H1 (cell line): ENCODE measurements around the gene EIF4A2. TPM values are rescaled to one million over a fixed set of nuclear protein-coding genes. Genes with fewer than 3 reads are reported as not detected.

Experiments
- CTCF ChIA-PET: fragments of 300-600 bp; sonication (Branson Sonifier 250); formaldehyde crosslinking; loops from one replicate; lab custom pipeline; 2021; ENCODE audit not compliant: partially characterized antibody; lab: Charles Lee
- POLR2A ChIA-PET: fragments of 300-600 bp; sonication (Branson Sonifier 250); formaldehyde crosslinking; loops from one replicate; lab custom pipeline; 2021; ENCODE audit warnings: inconsistent platforms; ENCODE audit not compliant: partially characterized antibody; lab: Charles Lee
- DNase-seq, 2 experiments: peaks; one replicate each; pipeline versions ENCODE4 v3.0.0 to v3.0.0-alpha.2; 2010 to 2022; ENCODE audit warnings: low spot score in 2 of 2, low read depth in 1 of 2, mixed read lengths in 1 of 2
- FAIRE-seq: peaks from 2 replicates; lab custom pipeline; 2011; peaks lifted over from hg19 to GRCh38; lab: Jason Lieb, UNC
- H2AFZ ChIP-seq: 2 replicates; pipeline ENCODE4 v1.8.1; 2012; ENCODE audit warnings: low read length, inconsistent platforms
- H2AK5ac ChIP-seq: 2 replicates; pipeline ENCODE4 v1.6.1; 2013; ENCODE audit warnings: low read depth, low read length
- H2BK120ac ChIP-seq: replicated peaks from 2 replicates; pipeline ENCODE3; 2013; ENCODE audit warnings: low read depth, low read length, inconsistent platforms
- H2BK12ac ChIP-seq: 2 replicates; pipeline ENCODE4 v1.6.1; 2013; ENCODE audit warnings: low read depth, low read length
- H2BK15ac ChIP-seq: 2 replicates; pipeline ENCODE4 v1.6.1; 2013; ENCODE audit warnings: low read length
- H2BK20ac ChIP-seq: 2 replicates; pipeline ENCODE4 v1.6.1; 2013; ENCODE audit warnings: low read length
- H2BK5ac ChIP-seq: 2 replicates; pipeline ENCODE4 v1.6.1; 2013; ENCODE audit warnings: low read depth, low read length
- H3K14ac ChIP-seq: 2 replicates; pipeline ENCODE4 v1.6.1; 2013; ENCODE audit warnings: inconsistent platforms; ENCODE audit not compliant: insufficient read length
- H3K18ac ChIP-seq: 2 replicates; pipeline ENCODE4 v1.6.1; 2013; ENCODE audit warnings: low read length; ENCODE audit errors: extremely low read depth
- H3K23ac ChIP-seq: 2 replicates; pipeline ENCODE4 v1.6.1; 2013; ENCODE audit warnings: inconsistent platforms; ENCODE audit not compliant: insufficient read length
- H3K23me2 ChIP-seq: 2 replicates; pipeline ENCODE4 v1.6.1; 2013; ENCODE audit warnings: low read depth, low read length
- H3K27ac ChIP-seq: 2 replicates; pipeline ENCODE4 v1.6.1; 2011; ENCODE audit warnings: low read depth, low read length, inconsistent platforms
- H3K27me3 ChIP-seq, 4 experiments: replicated peaks in 1 of 4; 1 replicate in 1 of 4; 2 replicates in 3 of 4; pipeline versions ENCODE4 v1.6.1 to v1.8.1; 2011 to 2013; ENCODE audit warnings: low read length in 3 of 4, mild to moderate bottlenecking in 3 of 4, inconsistent platforms in 2 of 4, mixed read lengths in 2 of 4, moderate library complexity in 1 of 4; ENCODE audit not compliant: control insufficient read depth in 3 of 4, insufficient read depth in 3 of 4; ENCODE audit errors: extremely low read depth in 1 of 4
- H3K36me3 ChIP-seq, 4 experiments: 2 replicates each; pipeline versions ENCODE4 v1.6.1 to v1.8.1; 2011 to 2013; ENCODE audit warnings: mild to moderate bottlenecking in 4 of 4, low read length in 3 of 4, moderate library complexity in 2 of 4, control low read depth in 1 of 4, inconsistent platforms in 1 of 4; ENCODE audit not compliant: insufficient read depth in 4 of 4, control insufficient read depth in 2 of 4
- H3K4ac ChIP-seq: replicated peaks from 2 replicates; pipeline ENCODE3; 2013; ENCODE audit warnings: low read length, low read depth, mixed read lengths, inconsistent platforms; ENCODE audit not compliant: insufficient read length
- H3K4me1 ChIP-seq, 4 experiments: replicated peaks in 1 of 4; 1 replicate in 1 of 4; 2 replicates in 3 of 4; pipeline versions ENCODE4 v1.6.1 to v1.8.1; 2011 to 2013; ENCODE audit warnings: low read length in 3 of 4, inconsistent platforms in 2 of 4, mixed read lengths in 1 of 4; ENCODE audit not compliant: insufficient read depth in 4 of 4, control insufficient read depth in 3 of 4
- H3K4me2 ChIP-seq, 2 experiments: 2 replicates each; pipeline versions ENCODE4 v1.6.1 to v1.8.1; 2011 to 2013; ENCODE audit warnings: low read depth in 2 of 2, low read length in 2 of 2, control low read depth in 1 of 2, inconsistent platforms in 1 of 2, mild to moderate bottlenecking in 1 of 2; ENCODE audit not compliant: insufficient read depth in 1 of 2
- H3K4me3 ChIP-seq, 4 experiments: fragments of 200-600, 300-600 bp in 1 of 4; sonication (generic), shearing (Covaris generic), sonication (Bioruptor Twin) in 1 of 4; 2 replicates each; pipeline versions ENCODE4 v1.5.1 to v1.8.1; 2011 to 2016; ENCODE audit warnings: low read length in 4 of 4, low read depth in 3 of 4, control low read depth in 2 of 4, inconsistent platforms in 2 of 4, mild to moderate bottlenecking in 2 of 4, mixed read lengths in 1 of 4, moderate library complexity in 1 of 4; ENCODE audit not compliant: insufficient read depth in 2 of 4; ENCODE audit errors: extremely low read depth in 1 of 4
- H3K56ac ChIP-seq: replicated peaks from 2 replicates; pipeline ENCODE3; 2013; ENCODE audit warnings: low read depth, mild to moderate bottlenecking, mixed read lengths, low read length, inconsistent platforms; ENCODE audit not compliant: insufficient read length
- H3K79me1 ChIP-seq: 2 replicates; pipeline ENCODE4 v1.6.1; 2013; ENCODE audit warnings: low read depth, low read length, control low read depth
- H3K79me2 ChIP-seq, 2 experiments: 2 replicates each; pipeline versions ENCODE4 v1.6.1 to v1.8.1; 2012 to 2013; ENCODE audit warnings: low read length in 2 of 2, mild to moderate bottlenecking in 2 of 2, inconsistent platforms in 1 of 2; ENCODE audit not compliant: insufficient read depth in 2 of 2, control insufficient read depth in 1 of 2
- H3K9ac ChIP-seq, 4 experiments: replicated peaks in 1 of 4; 1 replicate in 1 of 4; 2 replicates in 3 of 4; pipeline versions ENCODE4 v1.6.1 to v1.8.1; 2011 to 2013; ENCODE audit warnings: low read depth in 3 of 4, low read length in 3 of 4, control low read depth in 2 of 4, mild to moderate bottlenecking in 2 of 4, moderate library complexity in 2 of 4, inconsistent platforms in 1 of 4; ENCODE audit errors: extremely low read depth in 1 of 4
- H3K9me3 ChIP-seq, 2 experiments: 2 replicates each; pipeline versions ENCODE4 v1.6.1 to v1.8.1; 2012 to 2013; ENCODE audit warnings: mild to moderate bottlenecking in 2 of 2, moderate library complexity in 2 of 2, control low read depth in 1 of 2, inconsistent platforms in 1 of 2, low read depth in 1 of 2, low read length in 1 of 2, mixed read lengths in 1 of 2; ENCODE audit not compliant: insufficient read depth in 2 of 2
- H4K20me1 ChIP-seq, 2 experiments: replicated peaks in 1 of 2; 2 replicates each; pipeline versions ENCODE3 to v1.8.1; 2011 to 2013; ENCODE audit warnings: inconsistent platforms in 2 of 2, low read length in 2 of 2, mild to moderate bottlenecking in 1 of 2; ENCODE audit not compliant: insufficient read depth in 2 of 2, control insufficient read depth in 1 of 2
- H4K5ac ChIP-seq: 2 replicates; pipeline ENCODE4 v1.6.1; 2013; ENCODE audit warnings: low read length, low read depth, mixed read lengths, inconsistent platforms; ENCODE audit not compliant: insufficient read length
- H4K8ac ChIP-seq: 2 replicates; pipeline ENCODE4 v1.8.0; 2013; ENCODE audit warnings: mild to moderate bottlenecking, moderate library complexity, low read length, inconsistent platforms; ENCODE audit not compliant: insufficient read depth; ENCODE audit errors: extremely low read depth
- H4K91ac ChIP-seq: replicated peaks from 2 replicates; pipeline ENCODE3; 2013; ENCODE audit warnings: low read length, mixed read lengths, inconsistent platforms; ENCODE audit not compliant: insufficient read length
- JUN ChIP-seq: IDR thresholded peaks from 2 replicates; pipeline ENCODE4 v1.6.1; 2011; ENCODE audit warnings: low read depth, mild to moderate bottlenecking, improper control_type of control experiment, low read length
- PHF8 ChIP-seq: fragments of 200-600 bp; sonication (generic); conservative IDR thresholded peaks from 2 replicates; pipeline ENCODE4 v1.7.1; 2012; ENCODE audit warnings: low read depth, mild to moderate bottlenecking, inconsistent platforms, low read length, moderate library complexity
- RFX5 ChIP-seq: IDR thresholded peaks from 2 replicates; pipeline ENCODE4 v1.6.1; 2011; ENCODE audit warnings: low read depth, low read length, improper control_type of control experiment, borderline replicate concordance
- SAP30 ChIP-seq: fragments of 300-600 bp; sonication (generic); IDR thresholded peaks from 2 replicates; pipeline ENCODE4 v1.7.1; 2012; ENCODE audit warnings: low read length, moderate library complexity, mild to moderate bottlenecking, inconsistent platforms; ENCODE audit not compliant: insufficient read depth, insufficient replicate concordance
- SIN3A ChIP-seq, 2 experiments: IDR thresholded peaks in 1 of 2; conservative IDR thresholded peaks in 1 of 2; 2 replicates each; pipeline ENCODE4 v1.6.1; 2011 to 2012; ENCODE audit warnings: low read length in 2 of 2, improper control_type of control experiment in 1 of 2, low read depth in 1 of 2, mild to moderate bottlenecking in 1 of 2
- SIRT6 ChIP-seq: IDR thresholded peaks from one replicate; pipeline ENCODE4 v1.7.1; 2012; ENCODE audit warnings: low read length, inconsistent platforms
- SP4 ChIP-seq: IDR thresholded peaks from 2 replicates; pipeline ENCODE4 v1.6.1; 2012; ENCODE audit warnings: low read length, inconsistent platforms
- YY1 ChIP-seq: IDR thresholded peaks from 2 replicates; pipeline ENCODE4 v1.6.1; 2011; ENCODE audit warnings: low read depth, mild to moderate bottlenecking, low read length
- WGBS, 2 experiments: shearing (Covaris generic) in 1 of 2; methylation state at CpG; one replicate each; pipeline versions ENCODE4 v1.1.6 to v1.1.7; 2013 to 2015; ENCODE audit warnings: low lambda C conversion rate in 2 of 2, mixed read lengths in 2 of 2, inconsistent platforms in 1 of 2, low coverage in 1 of 2, missing lambda C conversion rate in 1 of 2; ENCODE audit not compliant: insufficient replicate concordance in 2 of 2, insufficient coverage in 1 of 2, insufficient read length in 1 of 2; ENCODE audit errors: extremely low coverage in 1 of 2, missing lambda C conversion rate in 1 of 2; 5-methylcytosine and 5-hydroxymethylcytosine counted together
- polyA plus RNA-seq, 7 experiments: library from polyadenylated mRNA; depleted of rRNA in 3 of 7; stranded (reverse) in 5 of 7; unstranded in 2 of 7; fragments of >200 nt in 5 of 7; fragments of 200-250 nt in 2 of 7; gene quantifications; 1 replicate in 5 of 7; 2 replicates in 1 of 7; 4 replicates in 1 of 7; pipeline versions ENCODE4 v1.2.1 to v1.2.3, GENCODE V29; 2011 to 2013; ENCODE audit warnings: missing spikeins in 2 of 7, mixed read lengths in 2 of 7
- total RNA-seq: library from RNA; stranded (reverse); fragmentation: NEBNext Ultra II Directional; extraction: Animal tissue kit (Norgen Biotek cat#: 25700); gene quantifications from 2 replicates; pipeline ENCODE4 v1.2.1, GENCODE V29; 2021

The EIF4A2 gene
- total and polyA plus RNA-seq, 2 of the 8 experiments (the other 6 are each of a cell fraction or from before 2014, with no cell fraction given) = 527 to 604 TPM

- no peak overlapping the region for H3K4me2 ChIP-seq
- H3K27me3 ChIP-seq = no peaks in the 10 kb centered on the region
- H2BK20ac ChIP-seq = no peak overlapping the region
- no peak overlapping the region for H4K91ac ChIP-seq
- H4K8ac ChIP-seq = no peak overlapping the region
- no peak overlapping the region for H3K14ac ChIP-seq
- H4K20me1 ChIP-seq = no peaks in the 10 kb centered on the region
- FAIRE-seq (no peak), DNase-seq (no peak)
- H2BK5ac ChIP-seq = no peak overlapping the region
- peaks cover 0 to 5% (median 2%) of the 10 kb centered on the region in 4 experiments; a peak in 3 of 7 replicates for H3K4me1 ChIP-seq
- no peak overlapping the region for H3K23ac ChIP-seq
- no peak overlapping the region for H2BK15ac ChIP-seq
- H3K79me2 ChIP-seq = peaks cover 0 to 8% of the 10 kb centered on the region in 2 experiments; a peak in 2 of 4 replicates
- H3K23me2 ChIP-seq = peaks cover 11% of the 10 kb centered on the region
- POLR2A ChIA-PET = interaction anchor here (0.9 to 1.6 kb wide), 2 partner anchors 20 to 26 kb away, joined by 3 to 8 read pairs; partner anchors contain the start of gene EIF4A2
- H2AFZ ChIP-seq = no peak overlapping the region
- H3K79me1 ChIP-seq = no peaks in the 10 kb centered on the region
- CTCF ChIA-PET = interaction anchor here (0.6 to 3.0 kb wide), 2 partner anchors 11 to 355 kb away, joined by 3 to 10 read pairs; no protein-coding TSS in a partner anchor
- H2AK5ac ChIP-seq = no peak overlapping the region
- H3K4me3 ChIP-seq = no peak overlapping the region
- H3K9ac ChIP-seq = no peak overlapping the region
- H3K56ac ChIP-seq = no peak overlapping the region
- no peaks in the 10 kb centered on the region; a peak in 1 of 4 replicates for H3K9me3 ChIP-seq
- no peak overlapping the region for H3K27ac ChIP-seq
- H2BK120ac ChIP-seq = no peak overlapping the region
- no peaks in the 10 kb centered on the region for H3K36me3 ChIP-seq
- H3K4ac ChIP-seq = no peak overlapping the region
- no peak overlapping the region for H4K5ac ChIP-seq
- WGBS, 2 experiments = 87% methylated on average over 4 of the region's 5 CpGs; no CpG with 5 or more reads in 1 of the 2 experiments
- H2BK12ac ChIP-seq = no peak overlapping the region
- H3K18ac ChIP-seq = no peak overlapping the region
- TF ChIP-seq YY1 = no peak
- TF ChIP-seq SIRT6 = no peak
- no peak for TF ChIP-seq JUN
- no peak for TF ChIP-seq SAP30
- TF ChIP-seq SP4 = no peak
- no peak for TF ChIP-seq PHF8
- TF ChIP-seq RFX5 = no peak
- no peak for TF ChIP-seq SIN3A (conservative IDR thresholded peaks at IDR 0.05 in 1 of 2, IDR thresholded peaks at IDR 0.05 in 1 of 2; ENCODE audit: low read depth in 1 of 2, low read length in 2 of 2)
Observed at GRCh38 chr3:186810336-186810996, 27.1 kb downstream of the EIF4A2 start.
